ENCODE measurements around the gene GPR78.

Gene GPR78

GRCh38 chr4:8600686-8601085, 20.5 kb downstream of the GPR78 start:
- in situ Hi-C loops (cut with MboI; ENCODE audit: low sequenced_read_pairs, unreplicated experiment) = loop anchor here (25.0 kb wide), 1 partner anchor 312 kb away; no protein-coding TSS in a partner anchor
- no peak for TF ChIP-seq CTCF (IDR thresholded peaks at IDR 0.05; ENCODE audit: borderline replicate concordance, control extremely low read depth, extremely low read depth, insufficient read depth, missing control alignments)
- DNase-seq (ENCODE audit: low spot score) = no peak

GRCh38 chr4:8601086-8601485, 20.9 kb downstream of the GPR78 start:
- TF ChIP-seq CTCF (IDR thresholded peaks at IDR 0.05; ENCODE audit: borderline replicate concordance, control extremely low read depth, extremely low read depth, insufficient read depth, missing control alignments) = no peak
- in situ Hi-C loops (cut with MboI; ENCODE audit: low sequenced_read_pairs, unreplicated experiment) = loop anchor here (25.0 kb wide), 1 partner anchor 311 kb away; no protein-coding TSS in a partner anchor
- no peak for DNase-seq (ENCODE audit: low spot score)

DNA sequence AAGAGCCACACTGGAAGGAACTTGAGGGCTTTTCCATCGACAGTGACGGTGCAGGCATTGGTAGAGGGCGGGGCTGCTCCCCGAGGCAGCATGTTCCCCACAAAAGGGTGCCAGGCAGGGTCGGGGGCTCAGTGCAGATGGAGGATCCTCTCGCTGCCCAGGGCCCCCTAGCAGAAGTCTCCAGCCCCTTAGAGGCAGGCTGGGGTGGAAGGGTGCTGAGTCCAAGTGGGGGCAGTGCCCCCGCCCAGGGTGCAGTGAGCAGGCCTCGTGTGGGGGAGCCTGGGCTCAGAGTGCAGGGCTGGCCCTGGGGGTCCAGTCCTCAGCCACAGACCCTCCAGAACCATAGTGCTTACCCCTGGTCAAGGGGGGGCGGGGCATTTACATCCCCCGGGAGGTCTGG, 21.4 kb downstream of the GPR78 start:
- in situ Hi-C loops (cut with MboI; ENCODE audit: low sequenced_read_pairs, unreplicated experiment) = loop anchor here (25.0 kb wide), 1 partner anchor 311 kb away; no protein-coding TSS in a partner anchor
- TF ChIP-seq CTCF (IDR thresholded peaks at IDR 0.05; ENCODE audit: borderline replicate concordance, control extremely low read depth, extremely low read depth, insufficient read depth, missing control alignments) = no peak
- no peak for DNase-seq (ENCODE audit: low spot score)

DNA sequence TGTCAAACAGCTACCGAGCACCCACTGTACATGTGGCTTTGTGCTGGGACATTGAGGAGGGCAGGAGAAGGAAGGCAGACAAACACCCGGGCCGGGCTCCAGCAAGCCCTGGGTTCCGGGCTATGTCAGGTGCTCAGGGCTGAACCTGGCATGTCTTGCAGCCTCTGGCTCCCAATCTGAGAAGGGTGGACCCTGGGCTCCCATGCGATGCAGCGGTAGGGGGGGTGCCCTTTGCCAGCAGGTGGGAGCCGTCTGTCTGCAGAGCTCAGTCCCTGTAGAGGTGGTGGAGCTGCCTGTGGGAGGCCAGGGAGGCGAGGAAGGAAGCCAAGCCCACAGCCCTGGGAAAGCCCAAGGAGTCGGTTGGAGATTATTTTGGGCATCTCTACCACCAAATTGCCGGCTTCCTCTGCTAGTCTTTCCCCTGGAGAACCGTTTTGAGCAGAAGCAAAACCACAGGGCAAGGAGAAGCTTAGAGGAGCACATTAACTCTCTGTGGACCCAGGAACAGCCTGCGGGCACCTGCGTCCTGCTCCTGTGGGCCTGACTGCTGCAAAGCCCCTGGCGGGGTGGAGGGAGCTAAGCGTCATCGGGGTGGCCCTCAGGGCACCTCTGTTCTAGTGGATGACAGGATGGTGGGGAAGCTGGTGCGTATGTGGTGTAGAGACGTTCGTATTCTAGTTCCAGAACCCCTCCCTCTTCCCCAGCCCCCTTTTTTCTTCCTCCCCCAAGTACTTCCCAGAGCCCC, 22.7 kb downstream of the GPR78 start:
- in situ Hi-C loops (cut with MboI; ENCODE audit: low sequenced_read_pairs, unreplicated experiment) = loop anchor here (25.0 kb wide), 1 partner anchor 309 kb away; no protein-coding TSS in a partner anchor
- no peak for TF ChIP-seq CTCF (IDR thresholded peaks at IDR 0.05; ENCODE audit: borderline replicate concordance, control extremely low read depth, extremely low read depth, insufficient read depth, missing control alignments)
- DNase-seq (ENCODE audit: low spot score) = no peak

DNA sequence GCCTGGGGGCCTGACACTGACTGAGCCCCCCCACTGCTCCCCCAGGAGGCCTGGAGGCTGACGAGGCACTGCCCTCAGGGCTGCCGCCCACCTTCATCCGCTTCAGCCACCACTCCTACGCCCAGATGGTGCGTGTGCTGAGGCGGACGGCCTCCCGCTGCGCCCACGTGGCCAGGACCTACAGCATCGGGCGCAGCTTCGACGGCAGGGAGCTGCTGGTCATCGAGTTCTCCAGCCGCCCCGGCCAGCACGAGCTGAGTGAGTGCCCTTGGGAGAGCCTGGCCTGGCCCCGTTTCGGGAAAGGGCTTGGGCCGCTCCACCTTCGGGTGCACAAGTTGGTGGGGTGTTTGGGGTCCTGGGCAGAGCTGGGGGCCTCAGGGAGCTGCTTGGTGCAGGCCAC, 23.7 kb downstream of the GPR78 start:
- in situ Hi-C loops (cut with MboI; ENCODE audit: low sequenced_read_pairs, unreplicated experiment) = loop anchor here (25.0 kb wide), 1 partner anchor 308 kb away; no protein-coding TSS in a partner anchor
- DNase-seq (ENCODE audit: low spot score) = no peak
- no peak for TF ChIP-seq CTCF (IDR thresholded peaks at IDR 0.05; ENCODE audit: borderline replicate concordance, control extremely low read depth, extremely low read depth, insufficient read depth, missing control alignments)

DNA sequence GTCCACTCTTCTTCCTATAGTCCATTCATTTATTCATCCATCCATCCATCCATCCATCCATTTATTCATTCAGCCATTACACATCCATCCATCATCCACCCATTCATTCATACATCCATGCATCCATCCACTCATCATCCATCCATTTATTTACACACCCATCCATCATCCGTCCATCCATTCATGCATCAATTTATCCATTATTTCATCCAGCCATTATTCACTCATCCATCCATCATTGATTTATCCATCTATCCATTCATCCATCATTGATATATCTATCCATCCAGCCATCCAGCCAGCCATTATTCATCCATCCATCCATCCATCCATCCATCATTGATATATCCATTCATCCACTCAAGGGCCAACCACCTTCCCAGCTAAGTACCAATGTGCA, 25.1 kb downstream of the GPR78 start:
- no peak for TF ChIP-seq CTCF (IDR thresholded peaks at IDR 0.05; ENCODE audit: borderline replicate concordance, control extremely low read depth, extremely low read depth, insufficient read depth, missing control alignments)
- DNase-seq (ENCODE audit: low spot score) = no peak
- in situ Hi-C loops (cut with MboI; ENCODE audit: low sequenced_read_pairs, unreplicated experiment) = loop anchor here (25.0 kb wide), 1 partner anchor 307 kb away; no protein-coding TSS in a partner anchor
